ENCODE data around the gene YPEL3. TPM values are rescaled to one million over a fixed set of nuclear protein-coding genes. Genes with fewer than 3 reads are reported as not detected.
A peak's percentile ranks its signal among the peaks of the same experiment; 100 is the strongest.

YPEL3 gene
- total RNA-seq, 2 experiments from 2014 or later = 154 to 166 TPM

DNA sequence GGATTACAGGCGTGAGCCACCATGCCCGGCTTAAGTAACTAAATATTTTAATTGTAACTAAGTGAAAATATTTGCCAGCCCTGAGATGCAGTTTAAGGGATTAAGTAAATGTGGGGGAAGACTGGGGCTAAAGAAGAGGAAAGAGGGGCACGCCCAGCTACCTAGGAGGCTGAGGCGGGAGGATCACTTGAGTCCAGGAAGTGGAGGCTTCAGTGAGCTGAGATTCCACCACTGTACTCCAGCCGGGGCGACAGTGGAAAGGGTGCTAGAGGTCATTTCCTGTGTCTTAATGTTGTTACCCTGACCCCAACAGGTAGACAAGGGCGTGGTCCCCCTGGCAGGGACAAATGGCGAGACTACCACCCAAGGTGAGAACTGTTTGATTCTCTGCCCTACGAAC, 27.7 kb downstream of the YPEL3 start:
- Mint-ChIP-seq H3K27ac (peak overlapping the region; percentile 89), H3K36me3 (ENCODE audit: low read depth) (peaks cover 80% of the 10 kb centered on the region), H3K4me3 (peak overlapping the region; percentile 92), H3K4me1 (ENCODE audit: low read depth) (peaks cover 43% of the 10 kb centered on the region), H3K27me3 (no peaks in the 10 kb centered on the region), H3K9me3 (no peaks in the 10 kb centered on the region)
- TF ChIP-seq, protein P1, sequence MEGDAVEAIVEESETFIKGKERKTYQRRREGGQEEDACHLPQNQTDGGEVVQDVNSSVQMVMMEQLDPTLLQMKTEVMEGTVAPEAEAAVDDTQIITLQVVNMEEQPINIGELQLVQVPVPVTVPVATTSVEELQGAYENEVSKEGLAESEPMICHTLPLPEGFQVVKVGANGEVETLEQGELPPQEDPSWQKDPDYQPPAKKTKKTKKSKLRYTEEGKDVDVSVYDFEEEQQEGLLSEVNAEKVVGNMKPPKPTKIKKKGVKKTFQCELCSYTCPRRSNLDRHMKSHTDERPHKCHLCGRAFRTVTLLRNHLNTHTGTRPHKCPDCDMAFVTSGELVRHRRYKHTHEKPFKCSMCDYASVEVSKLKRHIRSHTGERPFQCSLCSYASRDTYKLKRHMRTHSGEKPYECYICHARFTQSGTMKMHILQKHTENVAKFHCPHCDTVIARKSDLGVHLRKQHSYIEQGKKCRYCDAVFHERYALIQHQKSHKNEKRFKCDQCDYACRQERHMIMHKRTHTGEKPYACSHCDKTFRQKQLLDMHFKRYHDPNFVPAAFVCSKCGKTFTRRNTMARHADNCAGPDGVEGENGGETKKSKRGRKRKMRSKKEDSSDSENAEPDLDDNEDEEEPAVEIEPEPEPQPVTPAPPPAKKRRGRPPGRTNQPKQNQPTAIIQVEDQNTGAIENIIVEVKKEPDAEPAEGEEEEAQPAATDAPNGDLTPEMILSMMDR (IDR thresholded peaks at IDR 0.05) = no peak
- no peak overlapping the region for H3K4me3 ChIP-seq (ENCODE audit: low read length)
- H3K27me3 ChIP-seq (ENCODE audit: control insufficient read depth in 1 of 2, insufficient read depth in 2 of 2, low read length in 2 of 2) = no peaks in the 10 kb centered on the region
- ATAC-seq (ENCODE audit: poor library complexity) (no peak), DNase-seq (no peak)
- H3K4me1 ChIP-seq (ENCODE audit: insufficient read depth, low read length) = peaks cover 62% of the 10 kb centered on the region
- H3K27ac ChIP-seq (ENCODE audit: low read depth in 1 of 2, low read length in 2 of 2) = peak overlapping the region in 1 of 2 donors; percentile 36
- peaks cover 59% of the 10 kb centered on the region for H3K36me3 ChIP-seq (ENCODE audit: insufficient read depth, low read length)
- ChIA-PET POLR2A (interaction anchor here (5.3 to 7.2 kb wide), 2 partner anchors 8 to 23 kb away, joined by 73 to 118 read pairs; partner anchors contain the start of genes PPP4C and TBX6), CTCF (interaction anchor here (1.1 to 5.0 kb wide), 3 partner anchors 13 to 117 kb away, joined by 3 to 26 read pairs (median 4); partner anchors contain the start of gene TBX6)
- peaks cover 0 to 4% of the 10 kb centered on the region in 2 experiments for H3K9me3 ChIP-seq (ENCODE audit: control insufficient read depth in 1 of 2, insufficient read depth in 1 of 2, low read length in 2 of 2)
- intact Hi-C loops (cut with DNase I, micrococcal nuclease) = loop anchor here (5.0 to 10.0 kb wide), 5 partner anchors 46 to 566 kb away; partner anchors contain the start of genes GDPD3 (in 1 of the 2), MAZ (in 1 of the 2) and ZNF771 (in 1 of the 2)

DNA sequence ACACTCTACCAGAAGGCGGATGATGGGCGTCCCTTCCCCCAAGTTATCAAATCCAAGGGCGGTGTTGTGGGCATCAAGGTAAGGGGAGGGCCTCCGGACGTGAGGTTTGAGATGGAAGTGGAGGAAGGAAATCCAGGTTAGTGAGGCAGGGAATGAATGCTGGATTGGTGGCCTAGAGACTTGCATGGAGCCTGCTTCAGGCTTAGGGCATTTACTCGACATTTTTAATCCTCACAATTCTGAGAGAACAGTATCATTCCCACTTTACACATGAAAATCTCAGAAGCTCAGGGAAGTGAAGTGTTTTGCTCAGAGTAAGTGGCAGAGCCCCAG, 28.5 kb downstream of the YPEL3 start:
- Mint-ChIP-seq H3K36me3 (ENCODE audit: low read depth) (peaks cover 80% of the 10 kb centered on the region), H3K9me3 (no peaks in the 10 kb centered on the region), H3K4me3 (peak overlapping the region; percentile 73), H3K27me3 (no peaks in the 10 kb centered on the region), H3K27ac (peak overlapping the region; percentile 96), H3K4me1 (ENCODE audit: low read depth) (peaks cover 43% of the 10 kb centered on the region)
- peaks cover 0 to 4% of the 10 kb centered on the region in 2 experiments for H3K9me3 ChIP-seq (ENCODE audit: control insufficient read depth in 1 of 2, insufficient read depth in 1 of 2, low read length in 2 of 2)
- peak overlapping the region in 1 of 2 donors; percentile 92 for H3K27ac ChIP-seq (ENCODE audit: low read depth in 1 of 2, low read length in 2 of 2)
- CTCF ChIA-PET = interaction anchor here (5.0 kb wide), 1 partner anchor 25 kb away, joined by 26 read pairs; the partner anchor contains the start of gene TBX6
- H3K4me1 ChIP-seq (ENCODE audit: insufficient read depth, low read length) = peaks cover 64% of the 10 kb centered on the region
- H3K36me3 ChIP-seq (ENCODE audit: insufficient read depth, low read length) = peaks cover 54% of the 10 kb centered on the region
- TF ChIP-seq, protein P1 (IDR thresholded peaks at IDR 0.05) = no peak
- no peak for DNase-seq
- POLR2A ChIA-PET = interaction anchor here (1.5 to 7.2 kb wide), 5 partner anchors 9 to 303 kb away, joined by 3 to 118 read pairs (median 73); partner anchors contain the start of genes CORO1A, PPP4C, TBC1D10B and TBX6
- no peaks in the 10 kb centered on the region for H3K27me3 ChIP-seq (ENCODE audit: control insufficient read depth in 1 of 2, insufficient read depth in 2 of 2, low read length in 2 of 2)
- no peak for ATAC-seq (ENCODE audit: poor library complexity)
- intact Hi-C loops (cut with DNase I, micrococcal nuclease) = loop anchor here (5.0 to 10.0 kb wide), 5 partner anchors 47 to 567 kb away; partner anchors contain the start of genes GDPD3 (in 1 of the 2), MAZ (in 1 of the 2) and ZNF771 (in 1 of the 2)
- H3K4me3 ChIP-seq (ENCODE audit: low read length) = peak overlapping the region; percentile 100

DNA sequence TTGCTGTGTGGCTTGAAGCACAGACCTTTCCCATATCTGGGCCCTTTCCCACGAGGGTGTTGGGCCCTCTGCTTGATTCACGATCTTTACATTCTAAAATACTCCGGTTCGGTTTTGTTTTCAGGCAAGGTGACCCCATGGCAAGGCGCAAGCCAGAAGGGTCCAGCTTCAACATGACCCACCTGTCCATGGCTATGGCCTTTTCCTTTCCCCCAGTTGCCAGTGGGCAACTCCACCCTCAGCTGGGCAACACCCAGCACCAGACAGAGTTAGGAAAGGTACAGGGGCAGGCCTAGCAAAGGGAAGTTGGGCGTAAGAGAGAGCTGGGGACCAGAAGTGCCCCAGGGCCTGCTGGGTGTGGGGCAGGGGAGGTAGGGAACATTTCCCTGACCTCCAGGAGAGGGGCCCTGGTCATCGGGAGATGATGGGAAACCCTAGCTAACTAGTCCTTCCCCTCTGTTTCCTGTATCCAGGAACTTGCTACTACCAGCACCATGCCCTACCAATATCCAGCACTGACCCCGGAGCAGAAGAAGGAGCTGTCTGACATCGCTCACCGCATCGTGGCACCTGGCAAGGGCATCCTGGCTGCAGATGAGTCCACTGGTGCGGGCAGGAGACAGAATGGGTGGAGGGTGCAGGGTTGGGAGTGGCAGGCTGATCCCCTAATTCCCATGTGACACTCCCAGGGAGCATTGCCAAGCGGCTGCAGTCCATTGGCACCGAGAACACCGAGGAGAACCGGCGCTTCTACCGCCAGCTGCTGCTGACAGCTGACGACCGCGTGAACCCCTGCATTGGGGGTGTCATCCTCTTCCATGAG, 29.0 kb downstream of the YPEL3 start:
- H3K27me3 Mint-ChIP-seq = no peaks in the 10 kb centered on the region
- ChIA-PET POLR2A (interaction anchor here (0.5 to 7.2 kb wide), 13 partner anchors 9 to 681 kb away, joined by 3 to 118 read pairs (median 16); partner anchors contain the start of genes CORO1A, PHKG2, PPP4C and TBC1D10B), CTCF (interaction anchor here (0.6 to 5.0 kb wide), 4 partner anchors 12 to 304 kb away, joined by 3 to 26 read pairs (median 5); partner anchors contain the start of genes TBC1D10B and TBX6)
- Histone ChIP-seq H3K36me3 (ENCODE audit: insufficient read depth, low read length) (peaks cover 53% of the 10 kb centered on the region), H3K4me1 (ENCODE audit: insufficient read depth, low read length) (peaks cover 64% of the 10 kb centered on the region), H3K27ac (ENCODE audit: low read depth in 1 of 2, low read length in 2 of 2) (peak overlapping the region; percentile 87 to 92), H3K9me3 (ENCODE audit: control insufficient read depth in 1 of 2, insufficient read depth in 1 of 2, low read length in 2 of 2) (peaks cover 0 to 4% of the 10 kb centered on the region in 2 experiments), H3K27me3 (ENCODE audit: control insufficient read depth in 1 of 2, insufficient read depth in 2 of 2, low read length in 2 of 2) (no peaks in the 10 kb centered on the region), H3K4me3 (ENCODE audit: low read length) (peak overlapping the region; percentile 100)
- TF ChIP-seq, protein P1 (IDR thresholded peaks at IDR 0.05) = no peak
- H3K4me1 Mint-ChIP-seq (ENCODE audit: low read depth) = peaks cover 43% of the 10 kb centered on the region
- no peak for DNase-seq
- ATAC-seq (ENCODE audit: poor library complexity) = no peak
- intact Hi-C loops (cut with DNase I, micrococcal nuclease) = loop anchor here (5.0 to 10.0 kb wide), 5 partner anchors 48 to 568 kb away; partner anchors contain the start of genes GDPD3 (in 1 of the 2), MAZ (in 1 of the 2) and ZNF771 (in 1 of the 2)
- peaks cover 76% of the 10 kb centered on the region for H3K36me3 Mint-ChIP-seq (ENCODE audit: low read depth)
- H3K27ac Mint-ChIP-seq = peak overlapping the region; percentile 96
- peak overlapping the region; percentile 100 for H3K4me3 Mint-ChIP-seq
- no peaks in the 10 kb centered on the region for H3K9me3 Mint-ChIP-seq

Data from CD4-positive, alpha-beta T cell (primary cell).